ENCODE measurements around the gene NR4A1. TPM values are rescaled to one million over a fixed set of nuclear protein-coding genes. Genes with fewer than 3 reads are reported as not detected.
A peak's percentile ranks its signal among the peaks of the same experiment; 100 is the strongest.

Gene NR4A1
- total and polyA plus RNA-seq, 9 of the 15 experiments (the other 6 are each of a cell fraction or from before 2014, with no cell fraction given) = 0.07 to 4.7 (median 1.9) TPM; not detected in 1

DNA sequence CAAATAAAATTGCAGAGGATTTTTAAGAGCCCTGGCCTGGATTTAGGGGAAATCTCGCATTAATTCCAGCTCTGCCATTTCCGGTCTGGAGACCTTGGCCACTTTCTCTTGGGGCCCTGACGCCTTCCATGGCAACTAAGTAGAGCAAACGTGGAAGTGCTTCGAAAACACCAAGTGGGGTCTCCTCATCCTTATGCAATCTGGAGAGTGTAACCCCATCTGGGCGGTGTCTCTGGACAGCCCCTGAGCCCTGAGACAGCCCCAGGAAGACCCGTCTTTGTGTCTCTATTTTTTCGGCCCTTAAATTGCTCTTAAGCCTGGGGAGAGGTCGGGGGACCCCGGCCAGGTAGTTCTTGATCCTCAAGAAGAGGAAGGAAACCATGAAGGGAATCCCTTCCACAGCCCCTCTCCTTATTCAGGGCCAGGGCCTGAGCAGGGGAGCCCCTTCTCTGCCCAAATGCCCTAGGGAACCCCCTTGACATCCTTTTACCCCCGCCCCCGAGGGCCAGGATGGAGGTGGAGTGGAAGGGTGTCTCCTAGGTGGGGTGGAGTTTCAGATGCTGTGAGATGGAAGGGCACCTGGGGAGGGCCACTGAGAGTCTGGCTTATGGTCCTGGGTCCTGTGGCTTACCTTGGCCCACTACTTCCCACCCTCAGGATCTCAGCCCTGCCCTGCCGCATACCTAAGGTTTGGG, 17.6 kb upstream of the NR4A1 start (continued):
- TF ChIP-seq, protein P1, sequence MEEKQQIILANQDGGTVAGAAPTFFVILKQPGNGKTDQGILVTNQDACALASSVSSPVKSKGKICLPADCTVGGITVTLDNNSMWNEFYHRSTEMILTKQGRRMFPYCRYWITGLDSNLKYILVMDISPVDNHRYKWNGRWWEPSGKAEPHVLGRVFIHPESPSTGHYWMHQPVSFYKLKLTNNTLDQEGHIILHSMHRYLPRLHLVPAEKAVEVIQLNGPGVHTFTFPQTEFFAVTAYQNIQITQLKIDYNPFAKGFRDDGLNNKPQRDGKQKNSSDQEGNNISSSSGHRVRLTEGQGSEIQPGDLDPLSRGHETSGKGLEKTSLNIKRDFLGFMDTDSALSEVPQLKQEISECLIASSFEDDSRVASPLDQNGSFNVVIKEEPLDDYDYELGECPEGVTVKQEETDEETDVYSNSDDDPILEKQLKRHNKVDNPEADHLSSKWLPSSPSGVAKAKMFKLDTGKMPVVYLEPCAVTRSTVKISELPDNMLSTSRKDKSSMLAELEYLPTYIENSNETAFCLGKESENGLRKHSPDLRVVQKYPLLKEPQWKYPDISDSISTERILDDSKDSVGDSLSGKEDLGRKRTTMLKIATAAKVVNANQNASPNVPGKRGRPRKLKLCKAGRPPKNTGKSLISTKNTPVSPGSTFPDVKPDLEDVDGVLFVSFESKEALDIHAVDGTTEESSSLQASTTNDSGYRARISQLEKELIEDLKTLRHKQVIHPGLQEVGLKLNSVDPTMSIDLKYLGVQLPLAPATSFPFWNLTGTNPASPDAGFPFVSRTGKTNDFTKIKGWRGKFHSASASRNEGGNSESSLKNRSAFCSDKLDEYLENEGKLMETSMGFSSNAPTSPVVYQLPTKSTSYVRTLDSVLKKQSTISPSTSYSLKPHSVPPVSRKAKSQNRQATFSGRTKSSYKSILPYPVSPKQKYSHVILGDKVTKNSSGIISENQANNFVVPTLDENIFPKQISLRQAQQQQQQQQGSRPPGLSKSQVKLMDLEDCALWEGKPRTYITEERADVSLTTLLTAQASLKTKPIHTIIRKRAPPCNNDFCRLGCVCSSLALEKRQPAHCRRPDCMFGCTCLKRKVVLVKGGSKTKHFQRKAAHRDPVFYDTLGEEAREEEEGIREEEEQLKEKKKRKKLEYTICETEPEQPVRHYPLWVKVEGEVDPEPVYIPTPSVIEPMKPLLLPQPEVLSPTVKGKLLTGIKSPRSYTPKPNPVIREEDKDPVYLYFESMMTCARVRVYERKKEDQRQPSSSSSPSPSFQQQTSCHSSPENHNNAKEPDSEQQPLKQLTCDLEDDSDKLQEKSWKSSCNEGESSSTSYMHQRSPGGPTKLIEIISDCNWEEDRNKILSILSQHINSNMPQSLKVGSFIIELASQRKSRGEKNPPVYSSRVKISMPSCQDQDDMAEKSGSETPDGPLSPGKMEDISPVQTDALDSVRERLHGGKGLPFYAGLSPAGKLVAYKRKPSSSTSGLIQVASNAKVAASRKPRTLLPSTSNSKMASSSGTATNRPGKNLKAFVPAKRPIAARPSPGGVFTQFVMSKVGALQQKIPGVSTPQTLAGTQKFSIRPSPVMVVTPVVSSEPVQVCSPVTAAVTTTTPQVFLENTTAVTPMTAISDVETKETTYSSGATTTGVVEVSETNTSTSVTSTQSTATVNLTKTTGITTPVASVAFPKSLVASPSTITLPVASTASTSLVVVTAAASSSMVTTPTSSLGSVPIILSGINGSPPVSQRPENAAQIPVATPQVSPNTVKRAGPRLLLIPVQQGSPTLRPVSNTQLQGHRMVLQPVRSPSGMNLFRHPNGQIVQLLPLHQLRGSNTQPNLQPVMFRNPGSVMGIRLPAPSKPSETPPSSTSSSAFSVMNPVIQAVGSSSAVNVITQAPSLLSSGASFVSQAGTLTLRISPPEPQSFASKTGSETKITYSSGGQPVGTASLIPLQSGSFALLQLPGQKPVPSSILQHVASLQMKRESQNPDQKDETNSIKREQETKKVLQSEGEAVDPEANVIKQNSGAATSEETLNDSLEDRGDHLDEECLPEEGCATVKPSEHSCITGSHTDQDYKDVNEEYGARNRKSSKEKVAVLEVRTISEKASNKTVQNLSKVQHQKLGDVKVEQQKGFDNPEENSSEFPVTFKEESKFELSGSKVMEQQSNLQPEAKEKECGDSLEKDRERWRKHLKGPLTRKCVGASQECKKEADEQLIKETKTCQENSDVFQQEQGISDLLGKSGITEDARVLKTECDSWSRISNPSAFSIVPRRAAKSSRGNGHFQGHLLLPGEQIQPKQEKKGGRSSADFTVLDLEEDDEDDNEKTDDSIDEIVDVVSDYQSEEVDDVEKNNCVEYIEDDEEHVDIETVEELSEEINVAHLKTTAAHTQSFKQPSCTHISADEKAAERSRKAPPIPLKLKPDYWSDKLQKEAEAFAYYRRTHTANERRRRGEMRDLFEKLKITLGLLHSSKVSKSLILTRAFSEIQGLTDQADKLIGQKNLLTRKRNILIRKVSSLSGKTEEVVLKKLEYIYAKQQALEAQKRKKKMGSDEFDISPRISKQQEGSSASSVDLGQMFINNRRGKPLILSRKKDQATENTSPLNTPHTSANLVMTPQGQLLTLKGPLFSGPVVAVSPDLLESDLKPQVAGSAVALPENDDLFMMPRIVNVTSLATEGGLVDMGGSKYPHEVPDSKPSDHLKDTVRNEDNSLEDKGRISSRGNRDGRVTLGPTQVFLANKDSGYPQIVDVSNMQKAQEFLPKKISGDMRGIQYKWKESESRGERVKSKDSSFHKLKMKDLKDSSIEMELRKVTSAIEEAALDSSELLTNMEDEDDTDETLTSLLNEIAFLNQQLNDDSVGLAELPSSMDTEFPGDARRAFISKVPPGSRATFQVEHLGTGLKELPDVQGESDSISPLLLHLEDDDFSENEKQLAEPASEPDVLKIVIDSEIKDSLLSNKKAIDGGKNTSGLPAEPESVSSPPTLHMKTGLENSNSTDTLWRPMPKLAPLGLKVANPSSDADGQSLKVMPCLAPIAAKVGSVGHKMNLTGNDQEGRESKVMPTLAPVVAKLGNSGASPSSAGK (IDR thresholded peaks at IDR 0.05) = 0 out of 2 replicates have a peak, but pooled peaks have one; percentile 16

Measured in K562 (cell line).